HepG2 (cell line): ENCODE data around the gene HOXB5. TPM values are rescaled to one million over a fixed set of nuclear protein-coding genes. Genes with fewer than 3 reads are reported as not detected.

Experiments used
- ATAC-seq: fragments of 200-7000 bp; cut with Tn5 transposase; 3 replicates; pipeline ENCODE4 v1.9.1; 2020; ENCODE audit warnings: mild to moderate bottlenecking, moderate library complexity
- BruUV-seq: library from RNA; stranded (reverse); fragments of 400-500 nt; replicated peaks from 2 replicates; lab custom pipeline; 2021; lab: Mats Ljungman, UMichigan
- CTCF ChIA-PET: fragments of 300-600 bp; formaldehyde crosslinking; extraction: SDS; loops from one replicate; lab custom pipeline; 2021; ENCODE audit warnings: low total read pairs, inconsistent platforms, low intra/inter-chr PET ratio; lab: Yijun Ruan, JAX
- POLR2A ChIA-PET: fragments of 350-600 bp; sonication (Branson Sonifier 250); formaldehyde crosslinking; loops from one replicate; lab custom pipeline; 2020; ENCODE audit warnings: antibody characterized with exemption, inconsistent platforms; lab: Yijun Ruan, JAX
- DNase-seq: peaks from one replicate; pipeline ENCODE4 v3.0.0-alpha.2; 2015; ENCODE audit warnings: low spot score
- FAIRE-seq: peaks from 3 replicates; lab custom pipeline; 2011; peaks lifted over from hg19 to GRCh38; lab: Jason Lieb, UNC
- H2AFZ ChIP-seq: one replicate; pipeline ENCODE4 v1.6.1; 2011; ENCODE audit warnings: low read length, inconsistent platforms
- H3K27ac ChIP-seq: fragments of 300-600 bp; 3 replicates; pipeline ENCODE4 v1.8.0; 2011; ENCODE audit warnings: mixed run types, mild to moderate bottlenecking, mixed read lengths, low read length, inconsistent platforms; ENCODE audit not compliant: insufficient read depth; ENCODE audit errors: extremely low read length
- H3K27me3 ChIP-seq, 2 experiments: fragments of 200-600 bp in 1 of 2; 2 replicates in 1 of 2; 3 replicates in 1 of 2; pipeline versions ENCODE4 v1.6.0 to v1.8.0; 2011; ENCODE audit warnings: low read length in 2 of 2, mild to moderate bottlenecking in 2 of 2, moderate library complexity in 2 of 2, inconsistent platforms in 1 of 2; ENCODE audit not compliant: insufficient read depth in 2 of 2, control insufficient read depth in 1 of 2
- H3K36me3 ChIP-seq, 2 experiments: fragments of 200-600 bp in 1 of 2; replicated peaks in 1 of 2; 2 replicates in 1 of 2; 3 replicates in 1 of 2; pipeline versions ENCODE4 v1.5.1 to v1.8.0; 2011; ENCODE audit warnings: low read length in 2 of 2, inconsistent platforms in 1 of 2; ENCODE audit not compliant: insufficient read depth in 2 of 2, control insufficient read depth in 1 of 2
- H3K4me1 ChIP-seq: 2 replicates; pipeline ENCODE4 v1.5.1; 2012; ENCODE audit warnings: low read length, inconsistent platforms; ENCODE audit not compliant: insufficient read depth
- H3K4me2 ChIP-seq: 2 replicates; pipeline ENCODE4 v1.6.0; 2011; ENCODE audit warnings: low read depth, low read length, inconsistent platforms
- H3K4me3 ChIP-seq, 3 experiments: fragments of 200-600 bp in 1 of 3; sonication (generic), shearing (Covaris generic) in 1 of 3; replicated peaks in 1 of 3; 2 replicates each; pipeline ENCODE4 v1.5.1; 2011 to 2016; ENCODE audit warnings: low read length in 3 of 3, inconsistent platforms in 2 of 3, low read depth in 2 of 3, mild to moderate bottlenecking in 2 of 3, control low read depth in 1 of 3, mixed read lengths in 1 of 3; ENCODE audit not compliant: insufficient read depth in 1 of 3
- H3K79me2 ChIP-seq: one replicate; pipeline ENCODE4 v1.6.1; 2011; ENCODE audit warnings: low read length, inconsistent platforms; ENCODE audit not compliant: insufficient read depth
- H3K9ac ChIP-seq: 2 replicates; pipeline ENCODE4 v1.6.0; 2011; ENCODE audit warnings: mild to moderate bottlenecking, low read depth, low read length, inconsistent platforms; ENCODE audit not compliant: insufficient read depth
- H3K9me3 ChIP-seq: 2 replicates; pipeline ENCODE4 v1.5.1; 2012; ENCODE audit warnings: mild to moderate bottlenecking, low read length
- H4K20me1 ChIP-seq: 2 replicates; pipeline ENCODE4 v1.6.0; 2011; ENCODE audit warnings: inconsistent platforms, mild to moderate bottlenecking, low read length, moderate library complexity; ENCODE audit not compliant: insufficient read depth
- CENPT ChIP-seq: sonication (generic); formaldehyde crosslinking; IDR thresholded peaks from 2 replicates; pipeline ENCODE4 v1.8.0; 2022; ENCODE audit warnings: low read depth, mild to moderate bottlenecking, moderate library complexity, missing genetic modification reagents
- CHD4 ChIP-seq: fragments of 200-600 bp; sonication (generic); IDR thresholded peaks from 2 replicates; pipeline ENCODE4 v1.7.0; 2017; ENCODE audit warnings: mild to moderate bottlenecking, low read length, borderline replicate concordance
- HNF1B ChIP-seq: sonication (generic); formaldehyde crosslinking; IDR thresholded peaks from 2 replicates; pipeline ENCODE4 v1.5.1; 2020; ENCODE audit warnings: mild to moderate bottlenecking, moderate library complexity, missing genetic modification reagents
- PLSCR1 ChIP-seq: sonication (generic); formaldehyde crosslinking; IDR thresholded peaks from 2 replicates; pipeline ENCODE4 v1.5.0; 2020; ENCODE audit warnings: missing genetic modification reagents, mild to moderate bottlenecking, borderline replicate concordance
- RXRB ChIP-seq: IDR thresholded peaks from 2 replicates; pipeline ENCODE4 v1.6.1; 2016; ENCODE audit warnings: borderline replicate concordance, missing genetic modification reagents, missing compliant biosample characterization
- SALL2 ChIP-seq: sonication (generic); formaldehyde crosslinking; IDR thresholded peaks from 2 replicates; pipeline ENCODE4 v1.8.1; 2023; ENCODE audit warnings: mild to moderate bottlenecking, missing genetic modification reagents, inconsistent platforms
- SIX4 ChIP-seq: sonication (generic); formaldehyde crosslinking; IDR thresholded peaks from 2 replicates; pipeline ENCODE4 v1.4.0; 2020; ENCODE audit warnings: missing genetic modification reagents
- STAG1 ChIP-seq: sonication (generic); formaldehyde crosslinking; IDR thresholded peaks from 2 replicates; pipeline ENCODE4 v1.4.0; 2020; ENCODE audit warnings: missing genetic modification reagents
- TARDBP ChIP-seq: sonication (generic); formaldehyde crosslinking; IDR thresholded peaks from 2 replicates; pipeline ENCODE4 v1.8.0; 2022; ENCODE audit warnings: mild to moderate bottlenecking, missing genetic modification reagents
- TCF7L2 ChIP-seq: IDR thresholded peaks from 2 replicates; pipeline ENCODE4 v1.6.1; 2011; ENCODE audit warnings: mild to moderate bottlenecking, low read depth, low read length, moderate library complexity
- ZEB1 ChIP-seq: IDR thresholded peaks from 2 replicates; pipeline ENCODE4 v1.6.1; 2012; ENCODE audit warnings: mild to moderate bottlenecking, low read depth, inconsistent platforms; ENCODE audit not compliant: insufficient replicate concordance
- ZNF292 ChIP-seq: sonication (generic); formaldehyde crosslinking; IDR thresholded peaks from 2 replicates; pipeline ENCODE4 v1.8.1; 2022; ENCODE audit warnings: mild to moderate bottlenecking, low read depth, missing genetic modification reagents, borderline replicate concordance
- ZNF441 ChIP-seq: sonication (generic); formaldehyde crosslinking; IDR thresholded peaks from 2 replicates; pipeline ENCODE4 v1.7.0; 2021; ENCODE audit warnings: missing genetic modification reagents, borderline replicate concordance
- ZNF737 ChIP-seq: sonication (generic); formaldehyde crosslinking; IDR thresholded peaks from 2 replicates; pipeline ENCODE4 v1.5.0; 2020; ENCODE audit warnings: missing genetic modification reagents, mild to moderate bottlenecking, borderline replicate concordance
- WGBS: methylation state at CpG from one replicate; pipeline ENCODE4 v1.1.6; 2017; ENCODE audit warnings: low lambda C conversion rate; 5-methylcytosine and 5-hydroxymethylcytosine counted together
- in situ Hi-C: cut with HindIII; loops from 2 replicates; pipeline ENCODE4 v1.10.0; 2017; ENCODE audit warnings: low pct_unique_long_range_greater_than_20kb; ENCODE audit not compliant: extremely low pct_ligation_motif_present
- intact Hi-C: fragments of 100-400 bp; cut with micrococcal nuclease; formaldehyde crosslinking; loops from one replicate; pipeline ENCODE4 v1.10.0; 2022; ENCODE audit not compliant: unreplicated experiment
- polyA plus RNA-seq, 8 experiments: library from polyadenylated mRNA; depleted of rRNA in 3 of 8; stranded (reverse) in 7 of 8; unstranded in 1 of 8; fragments of >200 nt; fragmentation: Illumina TruSeq in 4 of 8; extraction: Trizol in 4 of 8; gene quantifications; 2 replicates each; pipeline versions ENCODE4 v1.2.1 to v1.2.3, GENCODE V29; 2011 to 2016; ENCODE audit warnings: low read depth in 4 of 8, missing spikeins in 1 of 8, mixed read lengths in 1 of 8; ENCODE audit not compliant: insufficient read depth in 1 of 8
- total RNA-seq, 5 experiments: library from RNA; depleted of rRNA; stranded (reverse); fragments of >200 nt; fragmentation: Illumina TruSeq; extraction: Trizol; gene quantifications; 2 replicates each; pipeline ENCODE4 v1.2.3, GENCODE V29; 2016; ENCODE audit warnings: low read depth in 1 of 5
- TF ChIP-seq, protein P1 (sequence below): sonication (generic); formaldehyde crosslinking; IDR thresholded peaks from 2 replicates; pipeline ENCODE4 v1.5.0; 2020; ENCODE audit warnings: mild to moderate bottlenecking, missing genetic modification reagents
- TF ChIP-seq, protein P2 (sequence below): sonication (generic); formaldehyde crosslinking; IDR thresholded peaks from 2 replicates; pipeline ENCODE4 v1.8.1; 2022; ENCODE audit warnings: mild to moderate bottlenecking, missing genetic modification reagents

HOXB5 gene
- total and polyA plus RNA-seq, 2 of the 13 experiments (the other 11 are each of a cell fraction or from before 2014, with no cell fraction given), result not detected

DNA sequence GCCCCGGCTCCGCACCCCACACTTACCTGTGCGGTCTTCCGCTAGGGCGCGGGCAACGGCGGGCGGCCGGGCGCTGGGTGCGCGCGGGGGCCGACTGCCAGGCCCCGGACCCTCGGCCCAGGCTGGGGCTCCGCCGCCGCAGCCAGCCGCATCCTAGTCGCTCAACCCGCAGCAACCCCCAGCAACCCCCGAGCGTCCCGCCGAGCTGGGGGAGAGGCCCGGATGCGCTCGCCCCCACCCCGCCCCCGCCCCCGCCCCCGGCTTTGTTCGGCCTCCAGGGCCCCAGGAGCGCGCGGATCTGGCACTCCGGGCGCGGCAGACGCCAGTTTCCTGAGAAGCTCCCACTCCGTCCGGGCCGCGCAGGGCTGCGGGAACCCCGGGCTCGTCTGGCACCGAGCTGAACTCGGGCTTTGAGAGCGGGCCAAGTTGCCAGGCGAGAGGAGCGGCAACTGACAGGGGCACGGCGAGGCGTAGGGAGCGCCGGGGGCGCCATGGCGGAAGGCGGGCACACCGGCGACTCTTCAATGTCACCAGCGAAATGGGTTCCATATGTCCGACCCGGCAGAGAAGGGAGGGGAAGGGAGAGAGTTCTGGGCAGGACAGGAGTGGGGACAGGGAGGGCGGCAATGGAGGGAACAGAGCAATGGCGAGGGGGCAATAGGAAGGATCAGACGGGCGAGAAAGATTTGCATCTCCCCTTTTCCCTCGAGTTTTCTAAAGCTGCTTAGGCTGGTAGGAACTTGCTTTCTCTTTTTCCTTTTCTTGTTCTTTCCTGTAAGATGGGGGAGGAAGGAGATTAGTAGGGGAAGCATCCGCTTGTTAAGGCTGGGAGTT lies 29.2 kb downstream of the HOXB5 start (continued):
- TF ChIP-seq PLSCR1 (CRISPR knock-in tag) (no peak), STAG1 (CRISPR knock-in tag) (no peak), ZNF292 (CRISPR knock-in tag) (no peak), ZEB1 (no peak), ZNF441 (no peak)
- TF ChIP-seq, protein P1, sequence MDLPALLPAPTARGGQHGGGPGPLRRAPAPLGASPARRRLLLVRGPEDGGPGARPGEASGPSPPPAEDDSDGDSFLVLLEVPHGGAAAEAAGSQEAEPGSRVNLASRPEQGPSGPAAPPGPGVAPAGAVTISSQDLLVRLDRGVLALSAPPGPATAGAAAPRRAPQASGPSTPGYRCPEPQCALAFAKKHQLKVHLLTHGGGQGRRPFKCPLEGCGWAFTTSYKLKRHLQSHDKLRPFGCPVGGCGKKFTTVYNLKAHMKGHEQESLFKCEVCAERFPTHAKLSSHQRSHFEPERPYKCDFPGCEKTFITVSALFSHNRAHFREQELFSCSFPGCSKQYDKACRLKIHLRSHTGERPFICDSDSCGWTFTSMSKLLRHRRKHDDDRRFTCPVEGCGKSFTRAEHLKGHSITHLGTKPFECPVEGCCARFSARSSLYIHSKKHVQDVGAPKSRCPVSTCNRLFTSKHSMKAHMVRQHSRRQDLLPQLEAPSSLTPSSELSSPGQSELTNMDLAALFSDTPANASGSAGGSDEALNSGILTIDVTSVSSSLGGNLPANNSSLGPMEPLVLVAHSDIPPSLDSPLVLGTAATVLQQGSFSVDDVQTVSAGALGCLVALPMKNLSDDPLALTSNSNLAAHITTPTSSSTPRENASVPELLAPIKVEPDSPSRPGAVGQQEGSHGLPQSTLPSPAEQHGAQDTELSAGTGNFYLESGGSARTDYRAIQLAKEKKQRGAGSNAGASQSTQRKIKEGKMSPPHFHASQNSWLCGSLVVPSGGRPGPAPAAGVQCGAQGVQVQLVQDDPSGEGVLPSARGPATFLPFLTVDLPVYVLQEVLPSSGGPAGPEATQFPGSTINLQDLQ (CRISPR knock-in tag), result no peak

DNA sequence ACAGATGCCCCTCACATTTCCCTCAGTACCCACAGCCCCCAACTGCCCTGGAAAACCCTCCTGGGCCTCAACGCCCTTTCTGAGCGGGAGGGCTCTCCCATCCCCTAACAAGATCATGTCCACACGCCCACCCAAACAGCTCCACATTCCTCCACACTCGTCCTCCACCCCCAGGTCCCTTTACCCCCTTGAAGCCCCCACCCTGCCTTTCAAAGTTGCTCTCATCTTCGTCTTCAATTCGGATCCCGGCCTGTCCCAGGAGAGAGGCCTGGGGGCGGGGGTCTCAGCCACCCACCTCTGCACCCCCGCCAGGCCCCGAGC lies 29.8 kb downstream of the HOXB5 start:
- FAIRE-seq, result no peak
- intact Hi-C loops, result no loop called here
- no peak for TF ChIP-seq TCF7L2
- TF ChIP-seq TARDBP (CRISPR knock-in tag), result no peak
- TF ChIP-seq RXRB, result no peak
- no peak for TF ChIP-seq ZNF737 (CRISPR knock-in tag)
- TF ChIP-seq CHD4, result no peak
- no peak for TF ChIP-seq SALL2 (CRISPR knock-in tag)
- TF ChIP-seq, protein P2, sequence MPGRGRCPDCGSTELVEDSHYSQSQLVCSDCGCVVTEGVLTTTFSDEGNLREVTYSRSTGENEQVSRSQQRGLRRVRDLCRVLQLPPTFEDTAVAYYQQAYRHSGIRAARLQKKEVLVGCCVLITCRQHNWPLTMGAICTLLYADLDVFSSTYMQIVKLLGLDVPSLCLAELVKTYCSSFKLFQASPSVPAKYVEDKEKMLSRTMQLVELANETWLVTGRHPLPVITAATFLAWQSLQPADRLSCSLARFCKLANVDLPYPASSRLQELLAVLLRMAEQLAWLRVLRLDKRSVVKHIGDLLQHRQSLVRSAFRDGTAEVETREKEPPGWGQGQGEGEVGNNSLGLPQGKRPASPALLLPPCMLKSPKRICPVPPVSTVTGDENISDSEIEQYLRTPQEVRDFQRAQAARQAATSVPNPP (CRISPR knock-in tag), result no peak
- TF ChIP-seq CENPT (CRISPR knock-in tag), result no peak
- no peak for TF ChIP-seq HNF1B (CRISPR knock-in tag)
- TF ChIP-seq SIX4 (CRISPR knock-in tag), result no peak
- BruUV-seq, result no TSS peak
- Histone ChIP-seq H3K4me3 (no peak overlapping the region), H3K4me1 (no peaks in the 10 kb centered on the region), H3K36me3 (no peaks in the 10 kb centered on the region), H3K27me3 (peaks cover 20 to 94% of the 10 kb centered on the region in 2 experiments), H3K9me3 (no peaks in the 10 kb centered on the region), H3K4me2 (no peak overlapping the region), H3K27ac (no peak overlapping the region), H4K20me1 (no peaks in the 10 kb centered on the region), H2AFZ (no peak overlapping the region), H3K9ac (no peak overlapping the region), H3K79me2 (no peaks in the 10 kb centered on the region)
- WGBS, result 13% methylated on average over 10 of the region's 10 CpGs
- ChIA-PET CTCF (no interaction called here), POLR2A (no interaction called here)
- ATAC-seq, result no peak
- in situ Hi-C loops, result no loop called here
- no peak for DNase-seq
